Stomach (tissue), 4 donors: ENCODE data around the gene SCARB2.

Experiments used
- CTCF ChIP-seq, 7 experiments: fragments of 450-650 bp in 4 of 7; fragments of 200-600 bp in 3 of 7; sonication (generic) in 3 of 7; IDR thresholded peaks; one replicate each; pipeline ENCODE4 v1.5.1; 2016 to 2019; ENCODE audit warnings: antibody characterized with exemption in 7 of 7, control low read depth in 2 of 7, mild to moderate bottlenecking in 1 of 7
- EP300 ChIP-seq: sonication (generic); formaldehyde crosslinking; IDR thresholded peaks from one replicate; pipeline ENCODE4 v1.6.1; 2017; ENCODE audit warnings: antibody characterized with exemption
- POLR2A ChIP-seq, 4 donors: fragments of 450-650 bp; IDR thresholded peaks; one replicate each; pipeline ENCODE4 v1.6.1; 2016; ENCODE audit warnings: antibody characterized with exemption in 4 of 4, control low read depth in 2 of 4, mild to moderate bottlenecking in 1 of 4, moderate library complexity in 1 of 4
- POLR2AphosphoS5 ChIP-seq, 3 donors: sonication (generic); formaldehyde crosslinking; IDR thresholded peaks; one replicate each; pipeline ENCODE4 v1.6.1; 2016; ENCODE audit warnings: antibody characterized with exemption in 3 of 3

- TF ChIP-seq CTCF (IDR thresholded peaks at IDR 0.05) (no peak), POLR2AphosphoS5 (IDR thresholded peaks at IDR 0.05) (no peak), POLR2A (IDR thresholded peaks at IDR 0.05) (no peak), EP300 (no peak)
These were observed 26.5 kb downstream of the SCARB2 start for GRCh38 chr4:76187152-76187551.
